A549 (cell line): Measurements from ENCODE around the gene TBC1D10A. TPM values are rescaled to one million over a fixed set of nuclear protein-coding genes. Genes with fewer than 3 reads are reported as not detected.

Experiments
- ATAC-seq, 2 experiments: fragments of 200-7000 bp in 1 of 2; fragments of >200 bp in 1 of 2; cut with Nextera tagmentation in 1 of 2; cut with Tn5 transposase in 1 of 2; 3 replicates each; pipeline versions ENCODE4 v1.8.0 to v1.9.1; 2018 to 2020; ENCODE audit warnings: mild to moderate bottlenecking in 1 of 2, moderate library complexity in 1 of 2
- CTCF ChIA-PET: fragments of 300-600 bp; sonication (Branson Sonifier 250); formaldehyde crosslinking; extraction: SDS; loops from one replicate; lab custom pipeline; 2021; ENCODE audit warnings: antibody characterized with exemption, inconsistent platforms; lab: Yijun Ruan, JAX
- POLR2A ChIA-PET: fragments of 350-600 bp; formaldehyde crosslinking; extraction: SDS; loops from one replicate; lab custom pipeline; 2021; ENCODE audit warnings: antibody characterized with exemption, inconsistent platforms; lab: Yijun Ruan, JAX
- DNase-seq, 2 experiments: peaks; one replicate each; pipeline versions ENCODE4 v3.0.0 to v3.0.0-alpha.2; 2011 to 2016; ENCODE audit warnings: low read depth in 1 of 2, low spot score in 1 of 2
- FAIRE-seq: peaks from 2 replicates; lab custom pipeline; 2011; peaks lifted over from hg19 to GRCh38; lab: Jason Lieb, UNC
- H3K27ac ChIP-seq, 2 experiments: fragments of >200 bp; sonication (Bioruptor Twin); formaldehyde crosslinking; 3 replicates each; pipeline ENCODE4 v1.5.1; 2016 to 2017
- H3K4me1 ChIP-seq: fragments of >200 bp; sonication (Bioruptor Twin); formaldehyde crosslinking; 3 replicates; pipeline ENCODE4 v1.6.1; 2016
- H3K4me2 ChIP-seq: fragments of >200 bp; sonication (Bioruptor Twin); formaldehyde crosslinking; 3 replicates; pipeline ENCODE4 v1.6.1; 2016
- H3K4me3 ChIP-seq: fragments of >200 bp; sonication (Bioruptor Twin); formaldehyde crosslinking; 3 replicates; pipeline ENCODE4 v1.5.1; 2016
- H3K9me3 ChIP-seq: fragments of >200 bp; sonication (Bioruptor Twin); formaldehyde crosslinking; 3 replicates; pipeline ENCODE4 v1.6.1; 2016
- ATOH8 ChIP-seq: fragments of 250-450 bp; sonication (Bioruptor Pico); IDR thresholded peaks from 2 replicates; pipeline ENCODE4 v1.5.0; 2020; ENCODE audit warnings: low read depth, mild to moderate bottlenecking, moderate library complexity
- CBX8 ChIP-seq: fragments of 200-600 bp; sonication (generic); IDR thresholded peaks from 2 replicates; pipeline ENCODE4 v1.6.1; 2016
- CEBPB ChIP-seq, 2 experiments: fragments of >200 bp in 1 of 2; sonication (Bioruptor Twin) in 1 of 2; formaldehyde crosslinking in 1 of 2; IDR thresholded peaks; 2 replicates each; pipeline ENCODE4 v1.6.1; 2012 to 2016
- CTCF ChIP-seq: fragments of >200 bp; sonication (Bioruptor Twin); formaldehyde crosslinking; IDR thresholded peaks from 3 replicates; pipeline ENCODE4 v1.5.1; 2016
- EHF ChIP-seq: fragments of 250-450 bp; sonication (Bioruptor Pico); IDR thresholded peaks from 2 replicates; pipeline ENCODE4 v1.5.0; 2020; ENCODE audit warnings: mild to moderate bottlenecking
- ELK1 ChIP-seq: fragments of 150-350 bp; IDR thresholded peaks from 2 replicates; pipeline ENCODE4 v1.6.1; 2014; ENCODE audit warnings: low read depth, mild to moderate bottlenecking, low read length
- ESRRA ChIP-seq: fragments of 150-350 bp; IDR thresholded peaks from 2 replicates; pipeline ENCODE4 v1.6.1; 2014; ENCODE audit warnings: mild to moderate bottlenecking, low read length, borderline replicate concordance
- FOSB ChIP-seq: fragments of 250-450 bp; sonication (Bioruptor Pico); IDR thresholded peaks from 2 replicates; pipeline ENCODE4 v1.5.0; 2020; ENCODE audit warnings: mild to moderate bottlenecking, moderate library complexity
- FOSL2 ChIP-seq, 2 experiments: fragments of 450-650 bp in 1 of 2; fragments of >200 bp in 1 of 2; sonication (Bioruptor Twin) in 1 of 2; formaldehyde crosslinking; IDR thresholded peaks; 2 replicates each; pipeline versions ENCODE4 v1.5.0 to v1.6.1; 2016 to 2020; ENCODE audit warnings: mild to moderate bottlenecking in 1 of 2, moderate library complexity in 1 of 2
- FOXS1 ChIP-seq: fragments of 250-450 bp; sonication (Bioruptor Pico); IDR thresholded peaks from 2 replicates; pipeline ENCODE4 v1.5.0; 2020; ENCODE audit warnings: mild to moderate bottlenecking, moderate library complexity
- GATA3 ChIP-seq: IDR thresholded peaks from 2 replicates; pipeline ENCODE4 v1.6.1; 2012; ENCODE audit warnings: borderline replicate concordance
- HDAC2 ChIP-seq: fragments of 200-600 bp; sonication (generic); IDR thresholded peaks from 2 replicates; pipeline ENCODE4 v1.6.1; 2016
- HOXA7 ChIP-seq: fragments of 250-450 bp; sonication (Bioruptor Pico); IDR thresholded peaks from 2 replicates; pipeline ENCODE4 v1.5.0; 2020; ENCODE audit warnings: mild to moderate bottlenecking, moderate library complexity
- HOXB13 ChIP-seq: fragments of 250-450 bp; sonication (Bioruptor Pico); IDR thresholded peaks from 2 replicates; pipeline ENCODE4 v1.5.0; 2020; ENCODE audit warnings: low read depth, mild to moderate bottlenecking, moderate library complexity
- HOXB5 ChIP-seq: fragments of 250-450 bp; sonication (Bioruptor Pico); IDR thresholded peaks from 2 replicates; pipeline ENCODE4 v1.5.0; 2020; ENCODE audit warnings: mild to moderate bottlenecking, moderate library complexity
- KDM1A ChIP-seq: fragments of 200-600 bp; sonication (generic); IDR thresholded peaks from 2 replicates; pipeline ENCODE4 v1.6.1; 2016; ENCODE audit warnings: low read depth, mild to moderate bottlenecking
- KDM5A ChIP-seq: fragments of 200-600 bp; sonication (generic); IDR thresholded peaks from 2 replicates; pipeline ENCODE4 v1.6.1; 2016; ENCODE audit warnings: antibody characterized with exemption, mild to moderate bottlenecking
- NFE2L2 ChIP-seq: fragments of 150-350 bp; conservative IDR thresholded peaks from 2 replicates; pipeline ENCODE4 v1.6.1; 2014; ENCODE audit warnings: low read length
- PBX3 ChIP-seq: IDR thresholded peaks from 2 replicates; pipeline ENCODE4 v1.6.1; 2012
- PHF8 ChIP-seq: fragments of 200-600 bp; sonication (generic); IDR thresholded peaks from 2 replicates; pipeline ENCODE4 v1.6.1; 2016; ENCODE audit warnings: low read depth, mild to moderate bottlenecking, antibody characterized with exemption, moderate library complexity, borderline replicate concordance
- POLR2AphosphoS2 ChIP-seq: conservative IDR thresholded peaks from 2 replicates; pipeline ENCODE4 v1.6.1; 2012; ENCODE audit warnings: low read length, improper control_type of control experiment, inconsistent platforms
- RAD21 ChIP-seq, 2 experiments: fragments of >200 bp in 1 of 2; sonication (Bioruptor Twin) in 1 of 2; formaldehyde crosslinking in 1 of 2; IDR thresholded peaks in 1 of 2; conservative IDR thresholded peaks in 1 of 2; 2 replicates in 1 of 2; 3 replicates in 1 of 2; pipeline ENCODE4 v1.6.1; 2012 to 2018; ENCODE audit warnings: inconsistent platforms in 1 of 2
- RARB ChIP-seq: fragments of 250-450 bp; sonication (Bioruptor Pico); IDR thresholded peaks from 2 replicates; pipeline ENCODE4 v1.8.0; 2021; ENCODE audit warnings: mild to moderate bottlenecking, moderate library complexity
- REST ChIP-seq: fragments of 200-600 bp; sonication (generic); IDR thresholded peaks from 2 replicates; pipeline ENCODE4 v1.6.1; 2016; ENCODE audit warnings: antibody characterized with exemption, mild to moderate bottlenecking, moderate library complexity
- RNF2 ChIP-seq: fragments of 200-600 bp; sonication (generic); IDR thresholded peaks from 2 replicates; pipeline ENCODE4 v1.6.1; 2016; ENCODE audit warnings: low read depth, mild to moderate bottlenecking, antibody characterized with exemption, moderate library complexity, borderline replicate concordance
- SMC3 ChIP-seq: fragments of >200 bp; sonication (Bioruptor Twin); formaldehyde crosslinking; IDR thresholded peaks from 3 replicates; pipeline ENCODE4 v1.6.1; 2018; ENCODE audit warnings: inconsistent platforms
- TFCP2L1 ChIP-seq: fragments of 250-450 bp; sonication (Bioruptor Pico); IDR thresholded peaks from 2 replicates; pipeline ENCODE4 v1.5.0; 2021; ENCODE audit warnings: mild to moderate bottlenecking
- TP53 ChIP-seq: fragments of 250-450 bp; sonication (Bioruptor Pico); IDR thresholded peaks from 2 replicates; pipeline ENCODE4 v1.5.0; 2021; ENCODE audit warnings: mild to moderate bottlenecking, moderate library complexity
- ZFP36 ChIP-seq: fragments of 450-650 bp; IDR thresholded peaks from 2 replicates; pipeline ENCODE4 v1.6.1; 2014; ENCODE audit warnings: borderline replicate concordance; ENCODE audit not compliant: partially characterized antibody
- ZNF302 ChIP-seq: fragments of 250-450 bp; sonication (Bioruptor Pico); IDR thresholded peaks from 2 replicates; pipeline ENCODE4 v1.9.0; 2021; ENCODE audit warnings: inconsistent platforms, mild to moderate bottlenecking, moderate library complexity
- ZSCAN20 ChIP-seq: fragments of 250-450 bp; sonication (Bioruptor Pico); IDR thresholded peaks from 2 replicates; pipeline ENCODE4 v1.8.0; 2022; ENCODE audit warnings: mild to moderate bottlenecking, moderate library complexity
- WGBS: methylation state at CpG from one replicate; pipeline ENCODE4 v1.1.6; 2017; ENCODE audit errors: missing lambda C conversion rate; 5-methylcytosine and 5-hydroxymethylcytosine counted together
- polyA plus RNA-seq, 4 experiments: library from polyadenylated mRNA; depleted of rRNA in 3 of 4; stranded (reverse); fragments of >200 nt; fragmentation: RNase III in 1 of 4; extraction: RNeasy Plus Mini Kit Qiagen cat#74134 plus additional on column Dnase treatment in 1 of 4; gene quantifications; 2 replicates in 3 of 4; 3 replicates in 1 of 4; pipeline ENCODE4 v1.2.3, GENCODE V29; 2011 to 2017

Gene TBC1D10A
- polyA plus RNA-seq, 2 of the 4 experiments (the other 2 are of a cell fraction), result 5.8 to 6.8 TPM

- Histone ChIP-seq H3K4me3 (peak overlapping the region; percentile 28), H3K4me1 (peaks cover 77% of the 10 kb centered on the region), H3K27ac (peak overlapping the region; percentile 99 to 100), H3K9me3 (no peaks in the 10 kb centered on the region), H3K4me2 (peak overlapping the region; percentile 99)
- ATAC-seq (peak in 1 of 2 experiments; percentile 4; a peak in 3 of 6 replicates), DNase-seq (peak in 1 of 2 experiments; percentile 73), FAIRE-seq (no peak)
- 5% methylated on average over 10 of the region's 22 CpGs for WGBS
- CTCF ChIA-PET, result interaction anchor here (0.9 to 1.0 kb wide), 2 partner anchors 42 to 144 kb away, joined by 3 to 4 read pairs; no protein-coding TSS in a partner anchor
- POLR2A ChIA-PET, result interaction anchor here (0.6 to 1.4 kb wide), 4 partner anchors 14 to 56 kb away, joined by 3 to 6 read pairs (median 4); no protein-coding TSS in a partner anchor
- TF ChIP-seq FOSL2 (IDR thresholded peaks at IDR 0.05) (no peak), FOSL2 (CRISPR knock-in tag; IDR thresholded peaks at IDR 0.05) (peak; percentile 14; the same call in 1 of the 2 replicates), ESRRA (no peak), EHF (CRISPR knock-in tag) (peak; percentile 85), CBX8 (no peak), ZNF302 (CRISPR knock-in tag) (peak; percentile 88), RARB (peak; percentile 81; the same call in 1 of the 2 replicates), KDM5A (no peak), HOXB13 (CRISPR knock-in tag) (peak; percentile 84), RNF2 (no peak), CEBPB (IDR thresholded peaks at IDR 0.05) (no peak), GATA3 (0 out of 2 replicates have a peak, but pooled peaks have one; percentile 6), SMC3 (peak; percentile 8; the same call in 1 of the 3 replicates), ZSCAN20 (CRISPR knock-in tag) (no peak), CTCF (no peak), FOXS1 (no peak), TP53 (CRISPR knock-in tag) (no peak), KDM1A (no peak), RAD21 (conservative IDR thresholded peaks at IDR 0.05 in 1 of 2, IDR thresholded peaks at IDR 0.05 in 1 of 2) (no peak), PBX3 (no peak), PHF8 (no peak), ZFP36 (no peak), HOXA7 (CRISPR knock-in tag) (peak; percentile 89), NFE2L2 (no peak), REST (0 out of 2 replicates have a peak, but pooled peaks have one; percentile 24), HDAC2 (no peak), POLR2AphosphoS2 (peak; percentile 89), HOXB5 (CRISPR knock-in tag) (0 out of 2 replicates have a peak, but pooled peaks have one; percentile 37), FOSB (peak; percentile 86; the same call in 1 of the 2 replicates), ELK1 (no peak), TFCP2L1 (0 out of 2 replicates have a peak, but pooled peaks have one; percentile 75), ATOH8 (CRISPR knock-in tag) (peak; percentile 60; the same call in 1 of the 2 replicates)
Observed at GRCh38 chr22:30252411-30253204, 74.1 kb downstream of the TBC1D10A start.
